MG63 (cell line): ENCODE results near the gene PHLPP1. TPM values are rescaled to one million over a fixed set of nuclear protein-coding genes. Genes with fewer than 3 reads are reported as not detected.

ENCODE experiments used
- DNase-seq: peaks from one replicate; pipeline ENCODE4 v3.0.0-alpha.2; 2020
- H3K27me3 ChIP-seq: fragments of 250-450 bp; sonication (Bioruptor Pico); 2 replicates; pipeline ENCODE4 v1.5.1; 2020; ENCODE audit warnings: mild to moderate bottlenecking, moderate library complexity
- H3K36me3 ChIP-seq: fragments of 250-450 bp; sonication (Bioruptor Pico); 2 replicates; pipeline ENCODE4 v1.5.1; 2020; ENCODE audit warnings: mild to moderate bottlenecking, moderate library complexity
- H3K4me3 ChIP-seq: fragments of 250-450 bp; sonication (Bioruptor Pico); 2 replicates; pipeline ENCODE4 v1.5.1; 2020; ENCODE audit warnings: mild to moderate bottlenecking, moderate library complexity
- H3K9me3 ChIP-seq: fragments of 250-450 bp; sonication (Bioruptor Pico); 2 replicates; pipeline ENCODE4 v1.5.1; 2020; ENCODE audit warnings: mild to moderate bottlenecking, moderate library complexity
- total RNA-seq: library from RNA; depleted of rRNA; stranded (reverse); fragments of >200 nt; shearing (Covaris generic); gene quantifications from 2 replicates; pipeline ENCODE4 v1.2.3, GENCODE V29; 2014; ENCODE audit warnings: low replicate concordance

The PHLPP1 gene
- total RNA-seq, 1 experiment from 2014 or later, result 6.6 TPM

DNA sequence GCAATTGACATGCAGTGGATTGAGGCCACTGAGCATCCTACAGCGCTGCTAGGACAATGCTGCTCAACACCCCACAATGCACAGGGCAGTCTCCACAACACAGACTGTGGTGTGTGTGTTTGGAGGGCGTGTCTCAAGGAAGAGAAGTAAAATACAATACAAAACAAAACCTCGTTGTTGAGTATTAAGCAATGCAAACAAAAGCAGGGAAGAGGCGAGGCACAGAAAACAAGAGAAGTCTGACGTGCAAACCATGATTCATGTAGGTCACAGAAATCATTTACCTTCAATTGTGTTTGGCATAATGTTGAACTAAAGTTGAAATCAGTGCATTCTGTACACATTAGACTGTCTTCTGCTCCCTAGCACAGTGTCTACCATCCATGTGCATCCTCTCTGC is 260.9 kb downstream of the PHLPP1 start:
- H3K27me3 ChIP-seq, result no peaks in the 10 kb centered on the region
- H3K9me3 ChIP-seq, result no peaks in the 10 kb centered on the region
- H3K4me3 ChIP-seq, result no peak overlapping the region
- peaks cover 4% of the 10 kb centered on the region for H3K36me3 ChIP-seq
- DNase-seq, result no peak

DNA sequence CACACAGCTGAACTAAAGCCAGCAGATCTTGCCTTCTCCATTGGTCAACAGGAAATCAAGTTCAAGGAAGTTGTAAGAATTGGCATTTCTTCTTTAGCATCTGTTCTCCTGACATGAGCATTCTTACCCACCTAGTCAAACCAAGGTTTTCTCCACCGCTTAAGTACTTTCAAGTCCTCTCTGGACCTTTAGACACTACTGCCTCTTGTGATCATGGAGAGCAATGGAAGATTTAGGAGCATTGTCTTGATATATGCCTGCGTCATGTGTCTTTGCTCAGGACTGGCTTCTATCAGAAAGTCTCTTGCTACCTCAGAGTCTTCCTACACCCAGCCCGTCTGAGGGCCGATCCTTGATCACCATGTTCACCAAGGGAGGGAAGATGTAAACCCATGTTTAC is 262.2 kb downstream of the PHLPP1 start:
- Histone ChIP-seq H3K27me3 (no peaks in the 10 kb centered on the region), H3K36me3 (peaks cover 4% of the 10 kb centered on the region), H3K4me3 (no peak overlapping the region), H3K9me3 (no peaks in the 10 kb centered on the region)
- no peak for DNase-seq

DNA sequence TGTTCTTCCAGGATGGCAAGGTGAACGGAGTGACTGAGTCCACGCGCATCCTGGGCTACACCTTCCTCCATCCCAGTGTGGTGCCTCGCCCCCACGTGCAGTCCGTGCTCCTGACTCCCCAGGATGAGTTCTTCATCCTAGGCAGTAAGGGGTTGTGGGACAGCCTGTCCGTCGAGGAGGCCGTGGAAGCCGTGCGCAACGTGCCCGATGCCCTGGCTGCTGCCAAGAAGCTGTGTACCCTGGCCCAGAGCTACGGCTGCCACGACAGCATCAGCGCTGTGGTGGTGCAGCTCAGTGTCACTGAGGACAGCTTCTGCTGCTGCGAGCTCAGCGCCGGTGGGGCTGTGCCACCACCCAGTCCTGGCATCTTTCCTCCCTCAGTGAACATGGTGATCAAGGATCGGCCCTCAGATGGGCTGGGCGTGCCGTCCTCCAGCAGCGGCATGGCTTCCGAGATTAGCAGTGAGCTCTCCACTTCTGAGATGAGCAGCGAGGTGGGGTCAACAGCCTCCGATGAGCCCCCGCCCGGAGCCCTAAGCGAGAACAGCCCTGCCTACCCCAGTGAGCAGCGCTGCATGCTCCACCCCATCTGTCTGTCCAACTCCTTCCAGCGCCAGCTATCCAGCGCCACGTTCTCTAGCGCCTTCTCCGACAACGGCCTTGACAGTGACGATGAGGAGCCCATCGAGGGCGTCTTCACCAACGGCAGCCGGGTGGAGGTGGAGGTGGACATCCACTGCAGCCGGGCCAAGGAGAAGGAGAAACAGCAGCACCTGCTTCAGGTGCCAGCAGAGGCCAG is 263.1 kb downstream of the PHLPP1 start:
- no peaks in the 10 kb centered on the region for H3K27me3 ChIP-seq
- no peak for DNase-seq
- H3K36me3 ChIP-seq, result peaks cover 4% of the 10 kb centered on the region
- H3K9me3 ChIP-seq, result no peaks in the 10 kb centered on the region
- no peak overlapping the region for H3K4me3 ChIP-seq

DNA sequence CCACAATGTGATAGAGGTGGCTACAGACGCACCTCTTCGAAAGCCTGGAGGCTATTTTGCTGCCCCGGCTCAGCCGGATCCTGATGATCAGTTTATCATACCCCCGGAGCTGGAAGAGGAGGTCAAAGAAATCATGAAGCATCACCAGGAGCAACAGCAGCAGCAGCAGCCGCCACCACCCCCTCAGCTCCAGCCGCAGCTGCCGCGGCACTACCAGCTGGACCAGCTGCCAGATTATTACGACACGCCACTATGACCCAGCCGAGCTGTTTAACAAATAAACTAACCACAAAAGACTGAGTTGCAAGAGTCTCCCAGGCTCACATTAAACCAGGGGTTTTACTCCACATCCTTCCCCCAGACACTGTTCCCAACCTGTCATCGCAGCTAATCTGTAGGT is 263.8 kb downstream of the PHLPP1 start:
- Histone ChIP-seq H3K36me3 (peaks cover 4% of the 10 kb centered on the region), H3K9me3 (no peaks in the 10 kb centered on the region), H3K4me3 (no peak overlapping the region), H3K27me3 (no peaks in the 10 kb centered on the region)
- peak; percentile 84 for DNase-seq

DNA sequence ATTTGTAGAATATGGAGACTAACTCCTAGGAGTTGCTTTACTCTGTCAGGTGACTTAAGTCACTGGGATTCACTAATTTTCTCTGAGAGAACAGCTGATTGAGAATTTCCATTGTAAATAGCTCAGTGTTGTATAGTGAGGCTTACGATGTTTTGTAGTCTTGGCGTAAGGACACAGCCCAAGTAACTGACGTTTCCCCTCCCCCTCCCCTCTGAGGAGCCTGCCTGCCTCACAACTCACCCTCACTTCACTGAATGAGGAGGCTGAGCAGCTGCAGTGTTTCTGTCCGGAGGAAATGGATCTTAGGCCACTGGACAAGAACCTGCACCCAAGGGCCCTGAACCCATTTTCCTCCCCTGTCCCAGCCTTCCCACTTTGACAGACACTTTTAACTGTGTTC is 264.6 kb downstream of the PHLPP1 start:
- H3K9me3 ChIP-seq, result no peaks in the 10 kb centered on the region
- peaks cover 4% of the 10 kb centered on the region for H3K36me3 ChIP-seq
- H3K4me3 ChIP-seq, result no peak overlapping the region
- no peaks in the 10 kb centered on the region for H3K27me3 ChIP-seq
- no peak for DNase-seq

DNA sequence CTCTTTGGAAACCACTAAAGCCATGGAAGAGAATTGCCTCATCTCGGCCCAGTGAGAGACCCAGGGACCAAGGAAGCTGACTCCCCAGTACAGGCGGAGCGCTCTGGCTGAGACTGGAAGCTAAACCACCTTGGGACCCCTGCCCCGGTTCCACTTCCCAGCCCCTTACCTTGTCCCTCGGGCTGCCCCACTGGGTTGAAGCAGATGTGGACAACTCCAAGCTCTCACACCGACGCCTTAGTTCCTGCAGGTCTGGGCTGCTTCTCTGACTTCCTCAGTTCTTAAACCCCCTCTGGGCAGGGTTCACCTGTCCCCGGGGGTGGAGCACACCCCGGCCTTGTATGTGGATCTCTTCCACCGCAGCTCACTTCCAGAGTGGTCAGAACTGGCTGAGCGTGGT is 266.2 kb downstream of the PHLPP1 start:
- no peak overlapping the region for H3K4me3 ChIP-seq
- no peaks in the 10 kb centered on the region for H3K27me3 ChIP-seq
- H3K36me3 ChIP-seq, result peaks cover 4% of the 10 kb centered on the region
- H3K9me3 ChIP-seq, result no peaks in the 10 kb centered on the region
- no peak for DNase-seq

DNA sequence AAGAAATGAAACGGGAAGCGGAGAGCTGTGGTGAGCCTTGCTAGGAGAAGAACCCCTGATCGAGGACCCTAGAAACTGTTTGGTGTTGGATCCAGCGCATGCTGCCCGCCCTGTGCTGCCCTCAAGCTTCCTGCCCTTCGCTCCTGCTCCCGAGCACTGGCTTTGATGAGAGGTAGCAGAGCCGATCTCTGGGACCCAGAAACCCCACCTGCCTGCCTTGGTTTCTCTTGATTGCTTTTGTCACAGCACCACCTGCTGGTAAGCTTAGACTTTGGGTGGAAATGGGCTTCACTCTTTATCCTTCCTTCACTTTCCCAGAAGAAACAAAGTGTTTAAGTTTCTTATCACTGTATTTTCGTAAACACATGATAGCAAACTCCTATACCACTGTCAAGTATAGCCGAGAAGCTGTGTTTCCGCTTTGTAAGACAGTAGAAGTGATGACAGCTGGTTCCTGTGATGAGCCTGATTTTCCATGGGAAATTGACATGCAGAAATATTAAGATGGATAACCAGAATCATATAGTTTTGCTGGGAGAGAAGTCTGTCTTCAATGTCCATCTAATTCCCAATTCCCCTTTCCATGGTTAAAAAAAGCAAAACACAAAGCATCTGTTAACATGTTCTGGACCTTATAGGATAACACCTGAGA is 267.4 kb downstream of the PHLPP1 start:
- no peaks in the 10 kb centered on the region for H3K9me3 ChIP-seq
- H3K36me3 ChIP-seq, result peaks cover 4% of the 10 kb centered on the region
- no peak for DNase-seq
- H3K4me3 ChIP-seq, result no peak overlapping the region
- no peaks in the 10 kb centered on the region for H3K27me3 ChIP-seq

DNA sequence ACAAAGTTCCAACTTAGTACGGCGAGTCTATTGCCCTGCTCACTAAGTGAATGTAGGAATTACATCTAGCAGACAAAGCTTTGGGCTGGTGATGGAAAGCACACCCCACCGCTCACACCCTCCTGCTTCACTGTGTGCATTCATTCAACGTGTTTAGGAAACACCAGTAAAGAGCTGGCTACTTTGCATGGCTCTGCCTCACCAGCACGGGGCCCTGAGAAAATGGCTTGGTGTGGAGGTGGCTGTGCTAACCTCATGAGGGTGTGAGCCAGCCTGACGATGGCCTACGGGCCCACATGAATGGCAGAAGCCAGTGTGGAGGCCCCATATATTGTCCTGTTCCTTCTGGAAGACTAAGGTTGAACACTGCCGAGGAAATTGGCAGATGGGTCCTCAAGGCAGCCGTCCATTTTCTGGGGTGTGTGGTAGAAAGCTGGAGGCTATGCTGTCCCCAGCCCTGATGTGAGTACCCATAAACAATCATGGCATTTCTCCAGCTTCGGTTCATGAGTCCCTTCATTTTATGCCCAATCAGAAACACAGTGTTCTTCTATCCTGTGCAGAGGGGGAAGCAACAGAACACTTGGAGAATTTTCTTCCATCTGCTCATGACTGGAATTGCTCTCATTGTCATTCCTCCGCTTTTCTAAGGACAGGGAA is 269.4 kb downstream of the PHLPP1 start:
- no peaks in the 10 kb centered on the region for H3K27me3 ChIP-seq
- no peaks in the 10 kb centered on the region for H3K36me3 ChIP-seq
- no peaks in the 10 kb centered on the region for H3K9me3 ChIP-seq
- no peak overlapping the region for H3K4me3 ChIP-seq
- no peak for DNase-seq

DNA sequence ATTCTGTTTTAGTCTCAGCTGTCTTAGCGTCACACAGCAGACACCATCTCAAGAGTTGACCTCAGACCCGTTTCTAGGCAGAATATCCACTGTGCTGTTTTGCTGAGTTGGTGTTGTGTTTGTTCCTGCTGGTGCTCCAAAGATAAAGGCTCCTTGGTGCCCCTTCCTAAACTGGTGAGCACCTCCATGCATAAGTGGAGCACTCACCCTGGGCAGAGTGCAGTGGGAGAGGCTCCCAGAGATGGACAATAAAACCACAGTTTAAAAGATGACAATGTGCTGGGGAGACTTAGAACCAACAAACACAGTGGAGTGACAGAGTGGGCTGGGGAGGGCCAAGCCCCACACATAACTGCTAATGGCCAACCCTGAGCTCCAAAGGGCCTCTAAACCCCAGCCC is 271.1 kb downstream of the PHLPP1 start:
- Histone ChIP-seq H3K4me3 (no peak overlapping the region), H3K36me3 (no peaks in the 10 kb centered on the region), H3K9me3 (no peaks in the 10 kb centered on the region), H3K27me3 (no peaks in the 10 kb centered on the region)
- no peak for DNase-seq

DNA sequence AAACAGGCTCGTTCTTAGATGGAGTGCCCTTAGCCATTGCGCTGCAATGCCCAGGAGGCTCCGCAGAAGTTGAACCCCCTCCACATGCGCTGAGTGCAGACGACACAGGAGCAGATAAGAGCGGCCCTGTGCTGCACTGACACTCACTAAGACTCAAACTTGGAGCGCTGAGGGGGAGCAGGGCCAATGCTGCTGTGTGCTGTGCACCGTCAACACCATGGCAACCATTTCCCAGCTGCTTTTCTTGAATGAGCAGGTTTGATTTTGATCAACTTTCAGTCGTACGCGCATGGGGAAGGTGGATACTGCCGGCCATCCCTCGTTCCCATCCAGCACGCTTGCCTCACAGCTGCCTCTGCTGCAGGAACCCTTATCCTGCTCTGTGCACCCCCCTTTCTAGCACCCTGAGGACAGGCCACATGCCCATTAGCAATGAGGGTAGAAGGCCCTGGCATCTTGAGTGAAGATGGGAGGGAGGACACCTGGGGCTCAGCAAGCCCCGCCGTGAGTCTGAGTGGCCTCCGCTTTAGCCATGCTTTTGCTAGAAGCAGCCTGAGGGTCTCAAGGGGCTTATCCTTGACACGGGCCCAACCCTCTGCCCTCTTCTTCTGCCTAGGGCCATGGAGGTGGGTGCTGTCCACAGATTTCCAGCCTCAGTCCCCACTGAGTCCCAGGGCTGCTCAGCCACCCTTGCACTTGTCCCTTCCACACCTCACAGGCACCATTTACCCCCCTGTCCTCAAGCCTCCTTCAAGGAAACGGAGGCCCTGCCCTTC is 271.9 kb downstream of the PHLPP1 start:
- no peak overlapping the region for H3K4me3 ChIP-seq
- DNase-seq, result no peak
- H3K36me3 ChIP-seq, result no peaks in the 10 kb centered on the region

DNA sequence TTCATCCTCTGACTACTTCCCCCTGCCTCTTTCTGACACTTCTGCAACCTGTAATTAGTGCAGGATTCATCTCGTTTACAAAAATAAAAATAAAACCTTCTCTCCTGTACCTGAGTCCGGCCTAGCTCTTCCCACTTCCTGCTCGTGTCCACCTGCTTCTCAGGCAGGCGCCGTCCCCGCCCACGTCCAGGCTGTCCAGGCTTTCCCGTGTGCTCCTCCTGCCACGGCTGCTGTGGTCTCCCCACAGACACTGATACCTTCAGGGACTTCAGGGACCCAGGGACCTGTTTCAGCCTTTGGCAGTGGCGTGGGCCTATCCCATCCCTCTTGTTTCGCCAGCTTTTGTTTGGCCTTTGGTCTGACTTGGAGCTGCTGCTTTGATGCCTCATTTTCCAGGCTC is 272.5 kb downstream of the PHLPP1 start:
- H3K4me3 ChIP-seq, result no peak overlapping the region
- no peaks in the 10 kb centered on the region for H3K36me3 ChIP-seq
- no peaks in the 10 kb centered on the region for H3K27me3 ChIP-seq
- no peak for DNase-seq
- H3K9me3 ChIP-seq, result no peaks in the 10 kb centered on the region

More for the DNA sequence above, 271.9 kb downstream of the PHLPP1 start:
- no peaks in the 10 kb centered on the region for H3K9me3 ChIP-seq
- no peaks in the 10 kb centered on the region for H3K27me3 ChIP-seq

DNA sequence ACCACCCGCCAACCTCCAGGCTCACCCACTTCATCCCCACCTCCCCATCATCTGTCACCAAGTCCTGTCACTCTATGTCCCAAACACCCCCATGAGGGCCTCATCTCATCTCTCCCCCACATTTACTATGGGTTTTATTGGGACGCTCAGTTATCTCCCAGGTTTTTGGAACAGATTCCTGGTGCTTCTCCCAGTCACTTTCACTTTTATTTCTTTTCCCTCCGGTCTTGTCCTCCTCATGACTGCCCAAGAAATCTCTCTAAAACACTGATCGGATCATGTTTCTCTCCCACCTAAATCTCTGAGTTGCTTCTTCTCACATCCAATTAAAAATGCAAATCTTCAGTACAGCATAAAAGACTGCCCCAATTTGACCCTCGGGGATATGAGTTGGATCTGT is 273.1 kb downstream of the PHLPP1 start:
- Histone ChIP-seq H3K9me3 (no peaks in the 10 kb centered on the region), H3K27me3 (no peaks in the 10 kb centered on the region), H3K4me3 (no peak overlapping the region), H3K36me3 (no peaks in the 10 kb centered on the region)
- DNase-seq, result no peak

DNA sequence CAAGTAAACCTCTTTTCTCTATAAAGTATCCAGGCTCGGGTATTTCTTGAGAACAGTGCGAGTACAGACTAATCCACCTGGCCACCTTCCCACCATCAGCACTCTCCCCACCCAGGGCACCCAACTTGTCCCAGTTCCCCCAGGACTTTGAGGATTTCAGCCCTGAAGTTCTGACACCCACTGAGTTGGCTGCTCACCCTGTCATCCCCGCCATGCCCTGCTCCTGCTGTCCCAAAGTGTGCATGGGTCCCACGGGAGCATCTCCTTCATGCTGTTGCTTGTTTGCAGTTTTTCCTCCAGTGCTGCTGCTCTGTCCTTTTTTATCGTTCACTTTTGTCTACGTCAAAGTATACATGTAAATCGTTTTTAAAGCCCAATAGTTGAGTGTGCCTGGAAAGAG is 273.9 kb downstream of the PHLPP1 start:
- H3K36me3 ChIP-seq, result no peaks in the 10 kb centered on the region
- no peak for DNase-seq
- H3K4me3 ChIP-seq, result no peak overlapping the region
- no peaks in the 10 kb centered on the region for H3K27me3 ChIP-seq
- H3K9me3 ChIP-seq, result no peaks in the 10 kb centered on the region

DNA sequence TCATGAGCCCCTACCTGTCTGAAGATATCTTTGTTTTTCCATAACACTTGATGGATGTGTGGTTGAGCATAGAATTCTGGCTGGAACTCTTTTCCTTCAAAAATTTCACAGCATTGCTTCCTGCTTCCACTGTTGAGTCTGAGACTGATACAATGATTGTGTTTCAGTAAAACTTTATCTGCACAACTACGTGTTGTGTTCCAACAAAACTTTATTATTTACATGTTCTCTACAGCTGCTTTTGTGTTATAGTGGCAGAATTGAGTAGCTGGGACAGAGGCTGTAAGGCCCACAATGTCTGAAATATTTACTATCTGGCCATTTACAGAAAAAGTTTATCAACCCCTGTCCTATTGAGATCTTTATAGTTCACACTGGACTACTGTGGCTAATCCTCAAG is 275.3 kb downstream of the PHLPP1 start:
- Histone ChIP-seq H3K4me3 (no peak overlapping the region), H3K9me3 (no peaks in the 10 kb centered on the region), H3K27me3 (no peaks in the 10 kb centered on the region), H3K36me3 (no peaks in the 10 kb centered on the region)
- no peak for DNase-seq

DNA sequence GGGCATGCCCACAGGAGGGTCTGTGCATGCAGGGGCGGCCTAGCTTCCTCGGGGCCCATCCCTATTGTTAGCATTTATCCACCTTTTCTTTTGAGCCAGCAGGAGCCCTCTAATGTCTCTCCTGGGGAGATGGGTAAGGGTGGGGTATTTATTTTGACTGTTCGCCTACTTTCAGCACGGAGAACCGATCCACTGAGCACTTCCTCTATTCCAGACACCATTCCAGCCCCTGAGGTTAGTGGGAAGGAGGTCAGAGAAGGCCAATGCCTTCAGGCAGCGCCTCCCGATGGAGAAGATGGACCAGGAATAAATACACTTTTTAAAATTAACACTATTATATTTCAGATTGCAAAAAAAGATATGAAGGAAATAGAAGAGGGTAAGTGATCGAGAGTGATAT is 276.0 kb downstream of the PHLPP1 start:
- no peak overlapping the region for H3K4me3 ChIP-seq
- DNase-seq, result no peak
- H3K36me3 ChIP-seq, result no peaks in the 10 kb centered on the region
- H3K9me3 ChIP-seq, result no peaks in the 10 kb centered on the region
- H3K27me3 ChIP-seq, result no peaks in the 10 kb centered on the region

DNA sequence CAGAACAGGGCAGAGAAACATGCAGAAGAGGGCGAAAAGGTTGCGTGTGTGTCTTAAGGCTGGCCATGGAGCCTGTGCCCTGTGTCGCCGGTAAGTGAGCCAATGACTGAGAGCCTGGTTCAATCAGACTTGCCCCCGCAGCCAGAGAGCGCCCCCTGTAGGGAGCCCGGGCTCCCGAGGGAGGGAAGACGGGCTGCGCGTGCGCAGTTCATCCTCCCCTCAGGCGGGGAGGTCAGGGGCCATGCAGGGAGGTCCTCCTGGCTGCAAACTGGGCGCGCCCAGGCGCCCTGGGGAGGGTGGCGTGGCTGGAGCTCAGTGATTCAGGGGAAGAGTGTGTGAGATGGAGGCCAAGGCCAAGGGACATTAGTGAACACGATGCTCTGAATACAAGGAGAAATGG is 276.6 kb downstream of the PHLPP1 start:
- Histone ChIP-seq H3K9me3 (no peaks in the 10 kb centered on the region), H3K27me3 (no peaks in the 10 kb centered on the region), H3K4me3 (no peak overlapping the region), H3K36me3 (no peaks in the 10 kb centered on the region)
- DNase-seq, result no peak

DNA sequence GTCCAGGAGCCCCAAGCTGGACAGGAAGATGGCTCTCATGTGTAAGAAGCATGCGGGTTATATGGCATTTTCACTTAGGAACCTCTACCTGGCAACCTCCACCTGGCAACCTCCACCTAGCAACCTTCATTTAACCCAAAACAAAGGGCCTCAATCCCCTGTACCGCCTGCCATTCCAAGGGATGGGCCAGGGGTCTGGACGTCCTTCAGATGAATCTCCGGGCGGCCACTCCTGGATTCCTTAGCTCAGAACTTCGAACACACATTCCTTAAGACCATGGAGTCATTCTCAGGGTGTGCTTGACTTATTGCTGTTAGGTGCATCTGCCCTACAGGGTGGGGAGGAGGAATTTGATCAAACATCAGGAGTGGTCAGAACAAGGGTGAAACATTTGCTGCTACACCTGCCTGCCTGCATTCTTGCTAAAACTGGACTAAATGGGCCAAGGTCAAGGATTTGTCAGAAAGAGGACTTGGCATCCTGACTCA is 277.6 kb downstream of the PHLPP1 start:
- no peaks in the 10 kb centered on the region for H3K9me3 ChIP-seq
- no peak for DNase-seq
- H3K27me3 ChIP-seq, result no peaks in the 10 kb centered on the region
- no peaks in the 10 kb centered on the region for H3K36me3 ChIP-seq
- no peak overlapping the region for H3K4me3 ChIP-seq
